ENCODE data around the gene KIAA0232.
"Not testable (repeated sequence)": the region's sequence is repeated elsewhere in the genome, so short reads cannot be mapped to it uniquely, and the experiment has no call there.

Gene KIAA0232

GRCh38 chr4:6777636-6778281 is 4.8 kb upstream of the KIAA0232 start:
- no peak for DNase-seq

- DNase-seq = no peak
Observed at GRCh38 chr4:6778435-6778834, 4.1 kb upstream of the KIAA0232 start.

GRCh38 chr4:6779667-6780565 is 2.6 kb upstream of the KIAA0232 start:
- peak; percentile 91 for DNase-seq

- peak; percentile 53 for DNase-seq
Observed at GRCh38 chr4:6781113-6781512, 1.4 kb upstream of the KIAA0232 start.

- DNase-seq = peak; percentile 57
Observed at GRCh38 chr4:6781561-6781960, 966 bp upstream of the KIAA0232 start.

GRCh38 chr4:6782846-6783110 is 251 bp downstream of the KIAA0232 start:
- DNase-seq = no peak

GRCh38 chr4:6783111-6783981 is 819 bp downstream of the KIAA0232 start:
- DNase-seq = peak; percentile 99

GRCh38 chr4:6785572-6785925 is 3.0 kb downstream of the KIAA0232 start:
- no peak for DNase-seq

- DNase-seq = no peak
Observed at GRCh38 chr4:6788123-6788522, 5.6 kb downstream of the KIAA0232 start.

- not testable (repeated sequence) for DNase-seq
Observed at GRCh38 chr4:6791245-6791644, 8.7 kb downstream of the KIAA0232 start.

GRCh38 chr4:6791796-6792195 is 9.3 kb downstream of the KIAA0232 start:
- not testable (repeated sequence) for DNase-seq

- DNase-seq = no peak
Observed at GRCh38 chr4:6794189-6794588, 11.7 kb downstream of the KIAA0232 start.

GRCh38 chr4:6795821-6796220 is 13.3 kb downstream of the KIAA0232 start:
- no peak for DNase-seq

GRCh38 chr4:6797368-6797767 is 14.8 kb downstream of the KIAA0232 start:
- DNase-seq = not testable (repeated sequence)

GRCh38 chr4:6799091-6799490 is 16.6 kb downstream of the KIAA0232 start:
- no peak for DNase-seq

GRCh38 chr4:6802025-6802424 is 19.5 kb downstream of the KIAA0232 start:
- DNase-seq = no peak

- DNase-seq = no peak
Observed at GRCh38 chr4:6802626-6803025, 20.1 kb downstream of the KIAA0232 start.

- DNase-seq = no peak
Observed at GRCh38 chr4:6803246-6803645, 20.7 kb downstream of the KIAA0232 start.

- no peak for DNase-seq
Observed at GRCh38 chr4:6804082-6804752, 21.7 kb downstream of the KIAA0232 start.

- no peak for DNase-seq
Observed at GRCh38 chr4:6806924-6807626, 24.5 kb downstream of the KIAA0232 start.

GRCh38 chr4:6808259-6808658 is 25.7 kb downstream of the KIAA0232 start:
- no peak for DNase-seq

- no peak for DNase-seq
Observed at GRCh38 chr4:6811165-6811564, 28.6 kb downstream of the KIAA0232 start.
